ENCODE measurements around the gene SMCO3.

SMCO3 gene

DNA sequence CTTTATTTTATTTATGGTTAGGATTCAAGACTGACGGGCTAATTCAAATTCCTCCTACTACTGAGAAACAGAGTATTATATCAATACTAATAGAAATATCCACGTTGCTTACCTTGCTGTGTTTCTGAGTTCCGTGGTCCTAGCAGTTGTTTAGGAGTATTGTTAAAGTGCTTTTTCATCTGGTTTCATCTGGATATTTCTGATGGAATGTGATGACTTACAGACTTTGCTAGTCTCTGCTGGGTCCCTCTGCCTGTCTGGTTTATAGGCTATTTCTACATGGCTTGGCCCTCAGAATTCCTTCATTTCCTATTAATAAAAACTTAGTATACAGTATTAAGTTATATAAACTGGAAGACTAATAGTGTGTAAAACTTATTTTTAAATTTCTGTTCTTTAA lies at the start of gene SMCO3:
SMCO3 (minus strand) TSS at position 169 of the 400 bp plus-strand sequence. CDS start 7,502 bp downstream, outside the sequence.
- no peak for DNase-seq (ENCODE audit: low read depth in 2 of 2)

GRCh38 chr12:14860490-14860889 lies 46.5 kb upstream of the SMCO3 start:
- DNase-seq (ENCODE audit: low read depth in 2 of 2), result no peak

- no peak for DNase-seq (ENCODE audit: low read depth in 2 of 2)
These were observed 44.5 kb upstream of the SMCO3 start for GRCh38 chr12:14858513-14858912.

GRCh38 chr12:14854586-14855183 lies 40.7 kb upstream of the SMCO3 start:
- no peak for DNase-seq (ENCODE audit: low read depth in 2 of 2)

DNA sequence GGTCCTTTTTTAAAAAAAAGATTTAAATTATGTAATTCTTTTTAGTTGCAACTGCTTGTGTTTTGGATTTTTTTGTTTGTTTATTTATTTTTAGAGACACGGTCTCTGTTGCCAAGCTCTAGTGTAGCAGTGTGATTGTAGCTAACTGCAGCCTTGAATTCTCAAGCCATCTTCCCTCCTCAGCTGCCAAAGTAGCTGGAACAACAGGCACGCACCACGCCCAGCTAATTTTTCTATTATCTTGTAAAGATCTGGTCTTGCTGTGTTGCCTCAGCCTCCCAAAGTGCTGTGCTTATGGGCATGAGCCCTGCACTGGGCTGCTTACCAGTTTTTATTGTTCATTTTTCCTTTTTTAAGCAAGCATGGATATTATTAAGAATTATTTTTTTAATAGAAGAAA lies 40.0 kb upstream of the SMCO3 start:
- DNase-seq (ENCODE audit: low read depth in 2 of 2), result no peak

DNA sequence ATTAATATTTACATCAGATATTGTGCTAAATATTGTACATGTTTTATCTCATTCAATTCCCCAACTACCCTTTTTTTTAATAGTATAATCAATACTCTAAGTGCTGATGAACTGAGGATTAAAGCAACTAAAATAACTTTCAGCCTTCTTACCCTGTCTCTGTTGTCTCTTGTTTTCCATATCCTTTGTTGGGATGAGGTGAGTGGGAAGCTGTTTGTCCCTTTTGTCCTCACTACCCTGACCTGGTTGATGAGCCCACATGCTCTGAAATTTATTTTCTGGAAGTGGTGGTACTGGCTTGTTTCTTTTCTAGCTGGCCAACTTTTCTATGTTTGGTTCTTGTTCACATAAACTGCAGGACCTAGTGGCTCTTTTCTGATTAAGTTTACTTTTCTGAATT lies 38.9 kb upstream of the SMCO3 start:
- DNase-seq (ENCODE audit: low read depth in 2 of 2), result no peak

GRCh38 chr12:14850929-14851663 lies 37.1 kb upstream of the SMCO3 start:
- DNase-seq (ENCODE audit: low read depth in 2 of 2), result no peak

DNA sequence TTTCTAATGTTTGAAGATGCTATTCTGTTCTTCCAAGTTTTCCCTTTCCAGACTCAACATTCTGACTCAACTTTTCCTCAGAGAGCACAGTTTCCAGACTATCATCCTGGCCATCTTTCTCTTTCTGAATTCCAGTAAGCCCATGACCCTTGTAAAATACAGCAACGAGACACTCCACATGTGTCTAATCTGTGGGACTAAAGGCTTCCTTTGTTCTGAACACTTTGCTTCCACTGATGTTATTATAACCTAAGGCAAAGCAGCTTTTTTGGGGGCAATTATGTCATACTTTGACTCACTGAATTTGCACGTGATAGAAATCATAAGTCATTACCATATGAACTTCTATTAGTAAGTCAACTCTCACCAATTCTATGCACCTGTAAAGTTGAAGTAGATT lies 35.7 kb upstream of the SMCO3 start:
- DNase-seq (ENCODE audit: low read depth in 2 of 2), result no peak

DNA sequence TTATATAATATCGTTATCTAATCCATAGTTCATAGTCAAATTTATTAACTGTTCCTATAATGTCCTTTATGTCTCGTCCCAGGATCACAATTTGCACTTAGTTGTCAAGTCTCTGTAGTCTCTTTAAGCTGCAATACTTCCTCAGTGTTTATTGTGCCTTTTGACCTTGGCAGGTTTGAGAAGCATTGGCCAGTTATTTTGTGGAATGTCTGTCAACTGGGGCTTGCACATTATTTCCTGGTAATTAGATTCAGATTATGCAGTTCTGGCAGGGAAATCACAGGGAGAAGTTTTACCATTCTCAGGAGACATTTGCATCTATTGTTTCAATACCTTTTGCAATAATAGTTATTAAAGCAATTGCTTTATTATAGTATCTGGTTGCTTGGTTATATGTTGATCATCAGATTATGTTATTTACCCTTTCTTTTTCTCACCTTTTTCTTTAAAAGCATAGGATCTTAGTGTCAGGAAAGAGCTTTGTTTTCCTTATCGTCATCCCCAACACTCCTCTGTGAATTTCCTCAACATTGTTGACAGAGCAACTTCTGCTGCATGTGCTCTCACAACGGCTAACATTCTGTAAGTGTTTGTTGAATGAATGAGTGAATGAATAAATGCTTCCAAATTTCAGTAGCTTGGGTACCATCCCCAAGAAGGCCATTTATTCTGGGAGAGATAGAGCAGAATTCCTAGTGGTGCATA lies 33.0 kb upstream of the SMCO3 start:
- no peak for DNase-seq (ENCODE audit: low read depth in 2 of 2)

DNA sequence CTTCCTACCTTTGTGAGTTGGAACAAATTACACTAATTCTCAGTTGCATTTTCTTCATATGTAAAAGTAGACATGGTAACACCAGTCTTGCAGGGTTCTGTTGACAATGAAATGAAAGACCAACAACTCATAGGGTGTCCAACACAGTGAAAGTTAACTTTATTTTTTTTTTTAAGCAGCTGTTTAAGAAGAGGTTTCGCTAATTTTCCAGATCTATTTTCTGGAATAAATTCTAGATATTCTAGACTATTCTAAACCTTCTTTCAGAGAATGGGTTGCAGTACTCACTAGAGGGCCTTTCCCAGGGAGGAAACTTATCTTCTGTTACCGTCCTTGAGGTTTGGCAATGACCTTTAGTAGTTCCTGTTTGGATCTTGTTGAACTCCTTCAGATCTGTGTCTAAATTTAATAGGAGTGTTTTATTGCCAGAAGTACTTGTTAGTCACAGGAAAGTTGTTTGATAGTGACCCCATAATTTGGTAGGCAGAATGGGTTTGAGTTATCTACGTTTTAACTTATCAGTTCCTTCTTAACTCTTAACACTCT lies 32.1 kb upstream of the SMCO3 start:
- DNase-seq (ENCODE audit: low read depth in 2 of 2), result no peak

DNA sequence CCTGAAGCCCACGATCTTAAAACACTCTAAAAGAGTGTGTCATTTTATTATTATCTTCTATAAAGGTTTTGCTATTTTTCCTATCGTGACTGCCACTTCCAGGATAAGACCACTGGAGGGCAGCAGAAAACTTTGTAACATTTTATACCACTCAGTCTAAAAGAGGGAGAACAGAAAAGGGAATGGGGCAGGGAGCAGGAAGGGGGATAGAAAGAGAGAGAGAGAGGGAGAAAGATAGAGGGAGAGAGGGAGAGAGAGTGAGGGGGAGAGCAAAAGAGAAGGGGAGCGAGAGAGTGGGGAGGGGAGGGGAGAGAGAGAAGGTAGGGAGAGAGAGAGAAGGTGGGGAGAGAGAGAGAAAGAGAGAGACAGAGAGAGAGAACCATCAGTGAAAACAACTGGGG lies 31.4 kb upstream of the SMCO3 start:
- peak in 1 of 2 experiments; percentile 30 for DNase-seq (ENCODE audit: low read depth in 2 of 2)

- DNase-seq (ENCODE audit: low read depth in 2 of 2), result no peak
These were observed 30.4 kb upstream of the SMCO3 start for GRCh38 chr12:14844401-14844800.

DNA sequence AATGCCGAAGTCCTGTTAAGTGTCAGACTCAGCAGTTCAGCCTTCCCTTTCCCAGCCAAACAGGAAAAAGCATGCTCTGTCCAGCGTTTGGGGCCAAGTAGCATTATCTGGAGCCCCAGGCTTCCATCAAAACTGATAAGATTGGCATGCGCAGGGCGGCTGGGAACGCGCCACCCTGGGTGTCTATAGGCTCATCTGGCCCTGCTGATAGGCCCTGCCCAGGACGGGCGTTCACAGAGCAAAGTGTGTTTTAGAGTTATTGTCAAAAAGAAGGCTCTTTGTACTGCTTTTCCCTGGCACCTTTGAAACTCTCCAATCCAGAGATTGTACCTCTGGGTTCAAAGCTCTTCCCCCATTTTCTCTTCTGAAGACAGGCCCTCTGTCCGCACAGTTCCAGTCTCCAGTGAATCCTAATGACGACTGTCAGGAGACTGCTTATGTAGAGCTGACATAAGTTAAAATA lies 29.5 kb upstream of the SMCO3 start, which contains the start of gene ART4:
ART4 (minus strand) TSS at position 102 of the 463 bp plus-strand sequence. CDS start 413 bp downstream, outside the sequence.
- DNase-seq (ENCODE audit: low read depth in 2 of 2), result no peak

DNA sequence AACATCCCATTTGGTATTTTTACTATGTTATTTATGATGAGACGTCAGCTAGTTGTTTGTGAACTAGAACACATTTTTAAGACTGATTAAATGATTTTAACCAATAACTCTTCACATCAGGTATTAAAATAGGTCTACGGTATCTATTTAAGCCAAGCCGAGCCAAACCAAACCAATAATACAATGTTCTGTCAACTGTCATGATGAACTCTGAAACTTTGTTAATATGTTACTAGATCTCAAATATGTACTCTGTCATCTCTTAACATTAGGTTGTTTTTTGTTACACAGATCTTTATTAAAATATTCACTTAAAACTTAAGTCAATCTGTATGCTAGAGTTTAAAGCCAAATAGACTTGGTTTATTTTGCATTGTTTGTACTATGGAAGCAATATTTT lies 28.3 kb upstream of the SMCO3 start:
- no peak for DNase-seq (ENCODE audit: low read depth in 2 of 2)

- DNase-seq (ENCODE audit: low read depth in 2 of 2), result peak in 1 of 2 experiments; percentile 14
These were observed 27.8 kb upstream of the SMCO3 start for GRCh38 chr12:14841761-14842160.

DNA sequence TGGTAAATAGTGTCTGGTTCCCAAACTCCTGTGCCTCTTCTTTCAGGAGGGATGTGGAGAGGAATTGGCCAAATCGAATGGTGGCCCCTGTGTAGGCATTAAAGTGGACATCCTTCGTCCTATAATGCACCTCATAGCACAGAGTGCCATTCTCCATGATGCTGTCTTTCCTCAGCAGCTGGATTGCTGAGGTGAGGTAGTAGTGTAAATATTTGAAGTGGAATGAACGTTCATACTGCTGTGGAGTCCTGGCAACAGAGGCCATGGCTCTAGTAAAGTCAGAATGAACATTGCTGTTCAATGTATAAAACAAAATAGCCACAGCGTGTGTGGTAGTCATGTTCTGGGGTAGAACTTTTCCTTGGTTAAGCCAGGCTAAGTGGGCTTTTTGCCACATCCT lies 26.6 kb upstream of the SMCO3 start:
- DNase-seq (ENCODE audit: low read depth in 2 of 2), result no peak

- no peak for DNase-seq (ENCODE audit: low read depth in 2 of 2)
These were observed 25.3 kb upstream of the SMCO3 start for GRCh38 chr12:14839262-14839661.

DNA sequence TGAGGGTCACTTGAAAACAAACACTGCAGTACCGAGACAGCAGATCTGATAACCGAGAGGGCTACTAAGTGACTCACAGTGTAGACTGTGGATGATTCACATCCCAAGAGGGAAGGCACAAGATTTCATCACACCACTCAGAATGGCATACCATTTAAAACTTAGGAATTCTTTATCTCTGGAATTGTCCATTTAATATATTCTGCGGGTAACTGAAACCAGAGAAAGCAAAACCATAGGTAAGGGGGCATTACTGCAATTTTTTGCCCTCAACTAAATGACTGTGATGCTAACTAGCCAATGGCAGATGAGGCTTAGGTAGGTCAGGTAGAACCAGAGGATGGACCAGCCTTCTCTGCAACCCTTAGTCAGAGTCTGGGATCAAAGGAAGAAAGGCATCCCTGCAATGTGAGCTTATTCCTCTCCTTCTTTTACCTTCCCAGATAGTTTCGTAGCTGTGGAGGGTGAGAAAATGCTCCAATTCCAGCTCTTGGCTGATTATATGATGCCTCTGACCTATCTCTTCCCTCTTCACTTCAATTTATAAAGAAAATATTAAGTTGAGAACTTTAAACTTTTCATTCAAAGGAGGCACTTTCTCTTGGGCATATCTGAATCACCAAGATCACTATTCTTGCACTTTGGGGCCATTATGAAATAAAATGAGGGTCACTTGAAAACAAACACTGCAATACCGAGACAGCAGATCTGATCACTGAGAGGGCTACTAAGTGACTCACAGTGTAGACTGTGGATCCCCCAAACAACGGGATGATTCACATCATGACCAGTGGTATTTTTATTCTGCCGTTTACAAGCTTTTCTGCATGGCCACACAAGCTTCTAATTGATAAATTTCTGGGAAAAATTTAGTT lies 22.6 kb upstream of the SMCO3 start:
- peak; percentile 46 to 50 for DNase-seq (ENCODE audit: low read depth in 2 of 2)

DNA sequence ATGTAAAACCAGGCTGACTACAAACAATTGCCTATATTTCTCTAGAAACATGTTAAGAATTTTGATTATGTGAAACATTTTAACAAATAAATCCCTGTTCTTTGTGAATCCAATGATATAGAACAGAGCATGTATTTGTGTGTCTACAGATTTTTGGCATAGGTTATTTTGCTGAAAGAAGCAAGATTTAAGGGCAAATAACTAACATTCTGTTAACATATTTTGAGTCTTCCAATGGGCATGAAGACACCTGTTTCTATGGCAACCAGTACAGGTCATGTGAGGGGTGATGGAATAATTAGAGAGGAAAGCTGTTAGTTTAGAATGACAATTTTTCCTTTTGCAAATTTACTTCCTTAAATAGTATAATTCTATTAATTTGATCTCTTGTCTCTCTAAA lies 20.5 kb upstream of the SMCO3 start:
- DNase-seq (ENCODE audit: low read depth in 2 of 2), result no peak

DNA sequence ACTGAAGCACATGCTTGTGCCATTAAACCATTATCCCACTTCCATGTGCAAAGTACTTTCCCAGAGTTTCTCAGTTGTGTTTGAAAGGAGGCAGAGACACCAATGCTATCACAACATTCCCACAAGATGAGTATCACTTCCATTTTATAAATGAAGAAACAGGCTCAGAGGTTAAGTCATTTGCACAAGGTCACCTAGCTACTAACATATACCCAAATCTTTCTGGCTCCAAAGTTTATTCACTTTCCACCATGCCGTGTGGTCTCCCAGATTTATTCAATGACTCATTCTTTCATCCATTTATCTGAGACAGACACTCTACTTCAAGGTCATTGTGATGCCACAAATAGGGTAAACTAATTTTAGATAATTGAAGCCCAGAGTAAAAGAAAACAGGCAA lies 20.0 kb upstream of the SMCO3 start:
- DNase-seq (ENCODE audit: low read depth in 2 of 2), result no peak

DNA sequence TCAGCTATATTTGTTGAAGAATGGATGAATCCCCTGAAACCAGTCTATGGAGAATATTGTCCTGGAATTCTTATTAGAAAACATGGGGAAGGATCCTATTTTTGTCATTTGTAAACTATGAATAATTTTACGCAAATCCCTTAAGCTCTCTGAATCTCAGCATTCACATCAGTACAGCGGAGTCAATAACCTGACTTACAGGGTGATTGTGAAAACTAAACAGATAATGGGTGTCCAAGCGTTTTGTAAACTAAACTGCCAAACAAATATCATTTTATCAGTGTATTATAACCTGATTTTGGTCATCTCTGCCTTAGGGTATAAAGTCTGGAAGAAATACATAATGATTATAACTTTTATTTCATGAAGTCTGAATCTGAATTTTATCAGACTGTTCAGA lies 19.4 kb upstream of the SMCO3 start:
- DNase-seq (ENCODE audit: low read depth in 2 of 2), result no peak

Measured in fibroblast of skin of left quadriceps (primary cell).